GM20431 (cell line): Measurements from ENCODE around the gene GGT5.
"Not testable (repeated sequence)": the region's sequence is repeated elsewhere in the genome, so short reads cannot be mapped to it uniquely, and the experiment has no call there.

Experiments used
- in situ Hi-C: fragments of 300-500 bp; cut with MseI, MboI; formaldehyde crosslinking; loops from one replicate; pipeline ENCODE4 v1.15.0; 2020; ENCODE audit warnings: low sequenced_read_pairs; ENCODE audit not compliant: unreplicated experiment

Gene GGT5

DNA sequence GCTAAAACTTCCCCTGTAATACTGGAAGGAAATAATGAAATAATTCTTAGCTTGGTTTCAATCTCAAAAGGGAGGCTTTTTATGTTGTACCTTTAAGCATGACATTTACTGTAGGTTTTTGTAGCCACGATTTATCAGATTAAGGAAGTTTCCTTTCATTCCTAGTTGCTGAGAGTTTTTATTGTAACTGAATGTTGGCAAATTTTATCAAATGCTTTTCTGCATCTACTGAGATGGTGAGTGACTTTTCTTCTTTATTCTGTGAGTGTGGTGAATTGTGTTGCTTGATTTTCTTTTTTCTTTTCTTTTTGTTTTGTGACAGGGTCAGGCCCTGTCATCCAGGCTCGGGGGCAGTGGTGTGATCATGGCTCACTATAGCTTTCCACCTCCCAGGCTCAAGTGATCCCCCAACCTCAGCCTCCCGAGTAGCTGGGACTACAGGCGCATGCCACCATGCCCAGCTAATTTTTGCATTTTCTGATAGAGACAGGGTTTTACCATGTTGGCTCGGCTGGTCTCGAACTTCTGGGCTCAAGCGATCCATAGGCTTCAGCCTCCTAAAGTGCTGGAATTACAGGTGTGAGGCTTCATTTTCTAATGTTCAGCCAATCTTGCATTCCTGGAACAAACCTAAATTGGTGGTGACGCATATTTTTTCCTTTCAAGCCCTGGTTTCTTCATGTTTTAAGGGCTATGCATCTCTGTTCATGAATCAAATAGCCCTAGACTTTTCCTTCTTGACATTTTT, 37.4 kb downstream of the GGT5 start:
- in situ Hi-C loops: no loop called here

DNA sequence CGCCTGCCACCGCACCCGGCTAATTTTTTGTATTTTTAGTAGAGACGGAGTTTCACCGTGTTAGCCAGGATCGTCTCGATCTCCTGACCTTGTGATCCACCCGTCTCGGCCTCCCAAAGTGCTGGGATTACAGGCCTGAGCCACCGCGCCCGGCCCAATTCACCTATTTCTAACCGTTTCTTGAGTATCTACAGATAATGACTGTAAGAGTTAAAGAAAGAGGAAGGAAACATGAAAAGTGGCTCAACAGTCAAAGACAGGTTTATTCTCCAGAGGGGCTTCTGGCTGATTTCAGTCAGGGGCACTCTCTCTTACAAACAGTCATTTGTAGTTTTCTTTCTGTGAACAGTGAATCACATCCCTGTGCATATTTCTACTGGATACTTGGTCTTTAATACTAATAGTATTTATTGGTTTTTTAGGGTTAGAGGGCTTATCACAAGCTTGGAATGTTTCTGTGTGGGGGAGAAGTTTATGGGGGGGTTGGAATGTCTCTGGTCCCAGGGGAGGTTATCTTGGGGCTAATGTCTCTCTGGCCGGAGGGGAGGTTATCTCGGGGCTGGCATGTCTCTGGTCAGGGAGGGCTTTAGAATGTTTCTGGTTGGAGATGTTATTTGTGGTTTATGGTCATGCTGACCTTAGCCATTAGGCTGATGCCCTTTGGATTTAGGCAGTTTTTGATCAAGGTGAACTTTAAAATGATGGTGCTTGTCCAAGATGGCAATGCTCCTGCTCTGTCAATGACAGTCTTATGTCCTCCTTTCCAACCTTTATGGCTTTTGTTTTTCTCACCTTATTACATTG, 38.2 kb downstream of the GGT5 start:
- in situ Hi-C loops: not testable (repeated sequence)

DNA sequence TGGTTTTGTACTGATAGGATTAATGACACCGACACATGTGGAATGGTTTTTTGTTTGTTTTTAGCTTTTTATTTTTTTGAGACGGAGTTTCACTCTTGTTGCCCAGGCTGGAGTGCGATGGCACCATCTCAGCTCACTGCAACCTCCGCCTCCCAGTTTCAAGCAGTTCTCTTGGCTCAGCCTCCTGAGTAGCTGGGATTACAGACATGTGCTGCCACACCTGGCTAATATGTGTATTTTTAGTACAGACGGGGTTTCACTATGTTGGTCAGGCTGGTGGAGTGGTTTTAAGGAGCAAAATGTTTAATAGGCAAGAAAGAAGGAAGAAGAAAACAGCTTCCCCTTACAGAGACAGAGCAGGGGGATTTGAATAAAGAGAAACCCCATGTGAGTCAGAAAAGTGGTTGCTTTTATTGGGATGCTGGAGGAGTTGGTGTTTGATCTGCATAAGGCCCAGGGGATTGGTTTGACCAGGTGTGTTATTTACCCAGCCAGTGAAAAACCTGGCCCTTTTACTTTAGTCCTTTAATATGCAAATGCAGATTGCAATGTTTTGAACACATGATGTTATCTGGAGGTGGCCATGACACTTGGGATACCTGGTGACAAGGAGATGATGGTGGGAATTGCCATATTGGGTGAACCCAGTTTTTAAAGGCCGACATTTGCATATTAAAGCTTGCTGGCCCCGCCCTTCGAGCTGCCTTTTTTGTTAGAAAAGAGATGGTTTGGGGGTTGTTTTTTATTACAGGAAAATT, 39.3 kb downstream of the GGT5 start:
- in situ Hi-C loops: no loop called here

DNA sequence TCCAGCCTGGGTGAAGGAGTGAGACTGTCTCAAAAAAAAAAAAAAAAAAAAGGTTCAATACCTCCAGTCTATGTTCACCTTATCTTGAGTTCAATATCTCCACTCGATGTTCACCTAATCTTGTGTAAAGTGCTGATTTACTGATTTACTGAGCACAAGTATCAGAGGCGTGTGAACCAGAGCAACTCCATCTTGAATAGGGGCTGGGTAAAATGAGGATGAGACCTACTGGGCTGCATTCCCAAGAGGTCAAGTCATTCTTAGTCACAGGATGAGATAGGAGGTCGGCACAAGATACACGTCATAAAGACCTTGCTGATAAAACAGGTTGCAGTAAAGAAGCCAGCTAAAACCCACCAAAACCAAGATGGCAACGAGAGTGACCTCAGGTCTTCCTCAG, 41.0 kb downstream of the GGT5 start:
- in situ Hi-C loops: not testable (repeated sequence)

DNA sequence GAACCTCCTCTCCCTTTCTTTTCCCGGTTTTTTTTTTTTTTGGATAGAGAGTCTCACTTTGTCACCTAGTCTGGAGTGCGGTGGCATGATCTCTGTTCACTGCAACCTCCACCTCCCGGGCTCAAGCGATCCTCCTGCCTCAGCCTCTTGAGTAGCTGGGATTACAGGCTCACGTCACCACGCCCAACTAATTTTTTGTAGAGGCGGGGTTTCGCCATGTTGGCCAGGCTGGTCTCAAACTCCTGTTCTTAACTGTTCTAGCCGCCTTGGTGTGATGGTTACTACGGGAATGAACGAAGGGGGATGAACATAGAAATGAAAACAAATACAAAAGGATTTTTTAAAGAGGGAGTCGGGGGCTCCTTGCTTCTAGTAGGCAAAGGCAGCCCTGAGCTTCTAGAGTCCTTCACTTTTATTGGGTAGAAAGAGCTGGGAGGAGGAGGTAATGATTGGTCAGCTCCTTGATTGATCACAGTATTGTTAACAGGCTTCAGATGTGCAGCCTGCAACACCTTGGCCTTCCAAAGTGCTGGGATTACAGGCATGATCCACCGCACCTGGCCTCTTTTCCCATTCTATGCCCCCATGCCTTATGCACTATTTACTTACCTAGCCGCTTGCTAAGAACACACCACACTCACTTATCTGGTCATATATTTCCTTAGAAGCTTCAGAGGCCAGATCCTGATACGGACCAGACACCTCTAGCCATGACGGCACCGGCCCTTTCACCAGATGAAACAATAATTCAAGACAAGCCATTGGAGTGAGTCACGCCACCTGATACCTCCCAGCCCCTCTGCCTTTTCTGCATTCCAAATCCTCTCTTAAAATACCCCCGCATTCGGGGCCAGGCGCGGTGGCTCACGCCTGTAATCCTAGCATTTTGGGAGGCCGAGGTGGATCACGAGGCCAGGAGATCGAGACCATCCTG, 42.9 kb downstream of the GGT5 start:
- in situ Hi-C loops: no loop called here

DNA sequence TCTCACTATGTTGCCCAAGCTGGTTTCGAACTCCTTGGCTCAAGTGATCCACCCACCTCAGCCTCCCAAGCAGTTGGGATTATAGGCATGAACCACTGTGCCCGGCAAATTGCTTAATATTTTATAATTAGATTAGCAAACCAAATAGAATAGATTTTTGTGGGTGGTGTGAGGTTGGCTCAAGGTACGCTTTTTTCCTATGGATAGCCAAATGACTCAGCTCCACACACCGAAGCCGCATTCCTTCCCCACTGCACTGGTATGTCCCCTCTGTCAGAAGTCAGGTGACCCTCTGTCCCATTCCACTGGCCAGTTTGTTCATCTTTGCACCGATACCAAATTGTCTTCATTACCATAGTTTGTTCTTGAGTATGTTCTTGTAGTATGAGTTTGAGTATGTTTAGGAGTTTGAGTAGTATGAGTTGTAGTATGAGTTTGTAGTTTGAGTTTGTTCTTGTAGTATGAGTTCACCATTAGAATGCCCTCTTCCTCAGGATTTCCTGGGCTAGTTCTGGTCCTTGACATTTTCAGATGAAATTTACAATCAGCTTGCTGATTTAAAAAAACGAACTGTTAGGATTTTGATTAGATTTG, 44.2 kb downstream of the GGT5 start:
- in situ Hi-C loops: no loop called here

DNA sequence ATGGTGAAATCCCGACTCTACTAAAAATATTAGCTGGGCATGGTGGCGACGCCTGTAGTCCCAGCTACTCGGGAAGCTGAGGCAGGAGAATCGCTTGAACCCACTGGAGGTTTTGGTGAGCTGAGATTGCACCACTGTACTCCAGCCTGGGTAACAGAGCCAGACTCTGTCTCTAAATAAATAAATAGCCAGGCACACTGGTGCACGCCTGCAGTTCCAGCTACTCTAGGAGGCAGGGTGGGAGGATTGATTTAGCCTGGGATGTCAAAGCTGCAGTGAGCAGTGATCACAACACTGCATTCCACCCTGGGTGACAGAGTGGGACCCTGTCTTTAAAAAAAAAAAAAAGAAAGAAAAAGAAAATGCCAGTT, 46.2 kb downstream of the GGT5 start:
- in situ Hi-C loops: no loop called here

DNA sequence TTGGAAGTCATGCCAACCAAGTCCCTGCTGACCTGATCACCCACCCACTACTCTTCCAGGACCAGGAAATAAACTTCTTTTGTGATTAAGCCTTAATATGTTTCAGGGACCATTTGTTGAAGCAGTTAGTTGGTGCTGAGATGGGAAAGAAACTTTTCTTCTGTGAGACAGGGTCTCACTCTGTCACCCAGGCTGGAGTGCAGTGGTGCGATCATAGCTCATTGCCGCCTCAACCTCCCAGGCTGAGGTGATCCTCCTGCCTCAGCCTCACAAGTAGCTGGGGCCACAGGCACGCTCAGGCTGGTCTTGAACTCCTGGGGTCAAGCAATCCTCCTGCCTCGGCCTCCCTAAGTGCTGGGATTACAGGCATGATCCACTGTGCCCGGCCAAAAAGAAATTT, 53.0 kb downstream of the GGT5 start:
- in situ Hi-C loops: no loop called here

DNA sequence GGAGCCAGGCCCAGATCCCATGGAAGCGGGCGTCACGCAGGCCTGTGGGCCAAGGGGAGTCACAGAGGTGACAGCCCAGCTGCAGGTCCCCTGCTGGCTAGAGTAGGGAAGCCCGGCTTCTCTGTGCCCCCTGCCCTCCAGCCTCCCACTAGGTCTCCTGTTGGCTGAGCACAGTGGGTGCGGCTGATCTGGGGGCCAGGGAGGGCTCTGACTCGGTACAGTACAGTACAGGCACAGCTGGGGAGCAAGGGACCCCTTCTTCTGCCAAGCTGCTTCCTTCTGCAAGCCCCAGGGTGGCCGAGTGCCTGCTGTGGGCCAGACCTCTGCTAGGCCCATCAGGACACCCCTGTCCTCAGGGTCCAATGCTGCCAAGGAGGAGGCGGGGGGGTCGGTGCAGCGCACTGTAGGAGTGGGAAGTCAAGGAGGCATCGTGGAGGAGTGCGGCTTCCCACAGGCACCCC, 53.5 kb downstream of the GGT5 start:
- in situ Hi-C loops: no loop called here

DNA sequence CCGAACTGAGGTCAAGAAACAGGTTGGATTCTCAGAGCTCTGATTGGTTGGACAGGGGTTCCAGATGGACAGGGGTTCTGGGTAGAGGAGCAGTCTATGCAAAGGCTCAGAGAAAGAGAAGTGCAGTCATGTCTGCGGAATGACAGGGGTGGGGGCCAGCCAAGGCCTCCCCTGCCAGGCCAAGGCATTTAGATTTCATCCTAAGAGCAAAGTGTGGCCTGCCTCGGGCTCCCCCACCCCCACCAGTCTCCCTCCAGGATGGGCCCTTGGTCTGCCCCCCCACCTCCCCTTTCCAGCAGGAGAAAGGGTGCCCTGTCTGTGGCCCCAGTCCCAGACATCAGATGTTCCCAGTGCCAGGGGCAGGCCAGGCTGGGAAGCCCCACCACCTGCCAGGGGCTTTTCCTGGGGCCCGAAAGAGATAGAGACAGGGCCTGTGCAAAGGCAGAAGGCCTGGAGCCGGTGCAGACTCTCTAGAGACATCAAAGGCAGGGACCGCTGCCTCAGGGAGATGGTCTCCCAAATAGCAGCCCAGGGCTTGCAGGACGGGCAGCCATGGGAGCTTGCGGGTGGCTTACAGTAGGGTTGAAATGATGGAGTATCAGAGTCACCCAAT, 54.2 kb downstream of the GGT5 start:
- in situ Hi-C loops: no loop called here

DNA sequence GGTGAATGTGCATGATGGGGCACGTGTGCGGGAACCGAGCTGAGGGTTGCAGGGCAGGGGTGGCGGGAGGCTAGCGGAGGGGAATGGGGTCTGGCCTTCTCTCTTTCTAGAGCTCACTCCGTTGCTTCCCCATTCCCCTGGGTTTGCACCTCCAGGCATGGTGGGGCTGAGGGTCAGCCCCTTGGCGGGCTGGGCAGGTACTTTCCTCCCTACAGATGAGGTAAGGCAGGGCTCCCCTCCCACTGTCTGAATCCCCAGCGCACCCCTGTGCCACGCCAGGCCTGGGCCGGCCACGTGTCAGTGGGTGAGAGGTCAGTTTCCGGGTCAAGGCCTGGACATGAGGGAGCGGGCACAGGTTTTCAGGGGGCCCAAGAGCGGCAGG, 54.7 kb downstream of the GGT5 start:
- in situ Hi-C loops: no loop called here

DNA sequence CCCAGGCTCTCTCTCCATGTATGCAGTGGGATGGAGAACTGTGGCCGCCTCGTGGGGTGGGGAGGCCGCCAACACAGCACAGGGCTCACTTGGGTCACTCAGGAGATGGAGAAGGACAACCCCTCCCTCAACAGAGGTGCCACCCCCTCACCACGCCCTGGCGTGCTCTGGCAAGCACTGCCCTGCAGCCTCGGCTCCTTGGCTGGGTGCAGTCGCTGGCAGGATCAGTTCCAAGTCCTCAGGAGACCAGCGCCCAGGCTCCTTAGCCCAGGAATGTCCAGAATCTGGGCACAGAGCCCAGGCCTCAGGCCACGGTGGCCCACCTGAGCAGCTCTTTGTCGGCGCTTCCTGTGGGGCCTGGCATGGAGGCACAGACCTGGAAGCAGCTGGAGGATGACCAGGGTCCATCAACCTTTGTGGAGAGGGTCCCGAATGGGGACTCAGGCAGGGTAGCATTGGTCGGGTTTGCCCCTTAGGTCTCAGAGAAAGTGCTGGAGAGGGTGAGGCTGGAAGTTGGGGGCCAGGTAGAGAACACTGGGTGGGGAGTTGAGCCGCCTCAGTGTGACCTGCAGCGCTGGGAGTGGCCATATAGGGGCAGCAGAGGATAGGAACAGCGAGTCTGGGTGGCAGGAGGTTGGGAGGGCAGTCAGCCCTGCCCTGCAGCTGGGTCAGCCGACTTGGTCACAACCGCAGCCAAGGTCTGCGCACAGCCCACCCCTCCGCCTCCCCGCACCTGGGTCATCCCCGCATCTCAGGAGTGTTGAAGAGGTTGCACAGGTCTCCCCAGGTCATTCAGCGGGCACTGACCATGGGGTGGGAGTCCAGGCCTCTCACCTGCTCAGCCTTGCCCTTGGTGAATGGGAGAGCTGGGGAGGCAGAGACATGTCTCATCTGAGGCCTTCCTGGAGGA, 55.4 kb downstream of the GGT5 start:
- in situ Hi-C loops: no loop called here

DNA sequence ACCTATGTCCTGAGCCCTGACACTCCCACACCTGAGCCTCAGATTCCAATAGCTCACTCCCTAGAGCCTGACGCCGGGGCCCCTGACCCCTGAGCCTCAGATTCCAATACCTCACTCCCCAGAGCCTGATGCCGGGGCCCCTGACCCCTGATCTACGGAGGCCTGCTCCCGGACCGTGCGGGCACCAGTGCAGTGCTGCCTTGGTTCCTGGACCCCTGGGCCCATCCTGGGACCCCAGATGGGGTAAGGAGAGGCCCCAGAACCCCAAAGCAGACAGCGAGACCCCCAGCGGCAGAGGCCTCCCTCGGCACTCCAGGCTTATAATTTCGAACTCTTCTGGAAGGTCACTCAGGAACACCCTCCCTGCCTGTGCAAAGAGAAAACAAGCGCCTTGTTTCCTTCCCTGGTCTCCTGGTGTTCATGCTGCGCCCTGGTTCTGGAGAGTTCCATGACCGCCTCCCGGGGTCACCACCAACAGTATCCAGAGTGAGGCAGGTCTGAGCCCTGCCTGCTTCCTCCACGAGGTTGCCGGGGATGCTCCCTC, 56.1 kb downstream of the GGT5 start:
- in situ Hi-C loops: no loop called here

DNA sequence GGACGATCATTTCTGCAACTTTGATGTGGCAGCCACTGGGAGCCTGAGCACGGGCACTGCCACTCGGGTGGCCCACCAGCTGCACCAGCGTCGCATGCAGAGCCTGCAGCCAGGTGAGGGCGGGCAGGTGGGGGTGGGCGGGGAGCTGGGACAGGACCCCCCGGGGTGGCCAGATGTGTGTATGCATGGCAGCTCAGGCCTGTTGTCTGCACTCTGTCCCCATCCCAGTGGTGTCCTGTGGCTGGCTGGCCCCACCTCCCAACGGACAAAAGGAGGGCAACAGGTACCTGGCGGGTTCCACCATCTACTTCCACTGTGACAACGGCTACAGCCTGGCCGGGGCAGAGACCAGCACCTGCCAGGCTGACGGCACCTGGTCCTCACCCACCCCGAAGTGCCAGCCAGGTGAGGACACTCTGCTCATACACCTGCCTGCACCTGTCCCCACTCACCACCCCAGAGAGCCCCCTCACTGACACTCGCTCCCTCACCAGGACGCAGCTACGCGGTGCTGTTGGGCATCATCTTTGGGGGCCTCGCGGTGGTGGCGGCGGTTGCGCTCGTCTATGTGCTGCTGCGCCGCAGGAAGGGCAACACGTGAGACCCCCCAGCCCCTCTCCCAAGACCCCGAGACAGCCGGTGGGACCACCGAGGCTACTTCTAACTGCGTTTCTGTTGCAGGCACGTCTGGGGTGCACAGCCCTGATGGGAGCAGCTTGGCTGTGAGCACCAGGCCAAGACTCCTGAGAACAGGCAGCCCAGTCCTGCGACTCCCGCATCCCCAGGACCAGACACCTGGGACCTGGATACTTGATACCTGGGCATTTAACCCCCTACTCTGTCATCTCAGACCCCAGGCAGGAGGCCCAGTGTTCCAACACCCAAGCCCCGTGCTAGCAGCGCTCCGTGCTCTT, 56.9 kb downstream of the GGT5 start:
- in situ Hi-C loops: no loop called here

DNA sequence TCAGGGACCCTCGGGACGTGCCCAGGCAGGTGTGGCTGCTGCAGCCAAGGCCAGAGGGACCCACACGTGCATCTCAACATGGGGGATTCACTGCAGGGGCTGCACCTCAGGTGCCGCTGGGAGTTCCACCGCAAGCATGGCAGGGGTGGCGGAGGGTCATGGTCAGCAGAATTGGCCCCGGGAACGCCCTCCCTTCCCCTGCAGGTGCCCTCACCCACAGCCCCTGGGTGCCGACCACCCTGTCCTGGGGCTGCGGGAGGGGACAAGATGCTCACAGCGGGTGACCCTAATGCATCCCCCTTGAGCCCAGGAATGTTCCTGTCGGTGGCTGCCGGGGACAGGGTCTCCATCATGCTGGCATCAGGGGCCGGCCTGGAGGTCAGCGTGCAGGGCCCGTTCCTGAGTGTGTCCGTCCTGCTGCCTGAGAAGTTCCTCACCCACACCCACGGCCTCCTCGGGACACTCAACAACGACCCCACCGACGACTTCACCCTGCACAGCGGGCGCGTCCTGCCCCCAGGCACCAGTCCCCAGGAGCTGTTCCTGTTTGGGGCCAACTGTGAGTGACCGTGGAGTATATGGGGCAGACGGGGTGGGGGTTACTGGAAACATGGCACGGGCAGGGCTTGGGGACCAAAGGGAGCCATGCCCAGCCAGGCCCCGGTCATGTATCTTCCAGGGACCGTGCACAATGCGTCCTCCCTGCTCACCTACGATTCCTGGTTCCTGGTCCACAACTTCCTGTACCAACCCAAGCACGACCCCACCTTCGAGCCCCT, 57.8 kb downstream of the GGT5 start:
- in situ Hi-C loops: no loop called here

DNA sequence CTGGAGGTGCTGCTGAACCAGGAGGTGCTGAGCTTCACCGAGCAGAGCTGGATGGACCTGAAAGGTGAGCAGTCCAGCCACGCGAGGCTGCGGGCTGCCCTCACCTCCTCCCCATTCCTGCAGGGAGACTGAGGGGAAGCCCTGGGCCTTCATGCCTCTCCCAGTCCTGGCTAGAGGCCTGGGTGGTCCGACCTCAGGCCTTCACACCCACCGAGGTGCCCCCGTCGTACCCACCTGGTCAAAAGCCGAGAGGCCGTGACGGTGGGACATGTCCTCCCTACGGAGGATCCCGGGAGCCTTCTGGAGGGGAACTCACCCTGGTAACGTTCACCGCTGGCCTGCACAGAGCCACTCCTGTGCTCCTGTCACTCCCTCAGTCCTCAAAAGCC, 58.5 kb downstream of the GGT5 start:
- in situ Hi-C loops: no loop called here
